Omental fat pad (tissue), 4 donors: ENCODE measurements around the gene DSCAM. TPM values are rescaled to one million over a fixed set of nuclear protein-coding genes. Genes with fewer than 3 reads are reported as not detected.

Experiments
- ATAC-seq: fragments of 150-250 bp; one replicate; pipeline ENCODE4 v1.9.1; 2016; ENCODE audit warnings: mild to moderate bottlenecking, moderate library complexity; ENCODE audit not compliant: low FRiP score
- DNase-seq: peaks from one replicate; pipeline ENCODE4 v3.0.0-alpha.2; 2019; ENCODE audit warnings: low spot score
- CTCF ChIP-seq, 3 donors: fragments of 450-650 bp; IDR thresholded peaks; one replicate each; pipeline ENCODE4 v1.5.1; 2016 to 2017; ENCODE audit warnings: antibody characterized with exemption in 3 of 3, mild to moderate bottlenecking in 3 of 3, moderate library complexity in 2 of 3
- total RNA-seq, 4 donors: library from RNA; depleted of rRNA; stranded (reverse); fragments of >200 nt; gene quantifications; one replicate each; pipeline ENCODE4 v1.1.0, GENCODE V29; 2016

DSCAM gene
- total RNA-seq, 4 donors from 2014 or later, result 0.16 TPM; not detected in 3

GRCh38 chr21:40490408-40490807 lies 356.6 kb downstream of the DSCAM start:
- no peak for ATAC-seq
- TF ChIP-seq CTCF (IDR thresholded peaks at IDR 0.05), result no peak
- no peak for DNase-seq

DNA sequence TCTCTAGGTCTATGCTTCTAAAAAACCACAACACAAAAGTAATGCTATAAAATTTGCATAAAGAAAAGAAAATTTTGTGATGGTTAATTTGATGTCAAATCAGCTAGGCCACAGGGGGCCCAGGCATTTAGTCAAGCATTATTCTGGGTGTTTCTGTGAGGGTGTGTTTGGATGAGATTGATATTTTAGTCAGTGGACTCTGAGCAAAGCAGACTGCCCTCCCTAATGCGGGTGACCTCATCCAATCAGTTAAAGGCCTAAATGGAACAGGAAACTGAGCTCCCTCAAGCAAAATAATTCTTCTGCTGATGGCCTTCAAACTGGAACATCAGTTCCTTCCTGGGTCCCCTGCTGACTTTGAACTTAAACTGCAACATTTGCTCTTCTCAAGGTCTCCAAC lies 358.0 kb downstream of the DSCAM start:
- DNase-seq (no peak), ATAC-seq (no peak)
- TF ChIP-seq CTCF (IDR thresholded peaks at IDR 0.05), result no peak

- TF ChIP-seq CTCF (IDR thresholded peaks at IDR 0.05), result no peak
- DNase-seq, result no peak
- no peak for ATAC-seq
Measured at GRCh38 chr21:40481764-40482163, 365.2 kb downstream of the DSCAM start.

GRCh38 chr21:40474513-40474912 lies 372.4 kb downstream of the DSCAM start:
- no peak for DNase-seq
- ATAC-seq, result no peak
- no peak for TF ChIP-seq CTCF (IDR thresholded peaks at IDR 0.05)

- ATAC-seq (no peak), DNase-seq (no peak)
- no peak for TF ChIP-seq CTCF (IDR thresholded peaks at IDR 0.05)
Measured at GRCh38 chr21:40472013-40472412, 374.9 kb downstream of the DSCAM start.

DNA sequence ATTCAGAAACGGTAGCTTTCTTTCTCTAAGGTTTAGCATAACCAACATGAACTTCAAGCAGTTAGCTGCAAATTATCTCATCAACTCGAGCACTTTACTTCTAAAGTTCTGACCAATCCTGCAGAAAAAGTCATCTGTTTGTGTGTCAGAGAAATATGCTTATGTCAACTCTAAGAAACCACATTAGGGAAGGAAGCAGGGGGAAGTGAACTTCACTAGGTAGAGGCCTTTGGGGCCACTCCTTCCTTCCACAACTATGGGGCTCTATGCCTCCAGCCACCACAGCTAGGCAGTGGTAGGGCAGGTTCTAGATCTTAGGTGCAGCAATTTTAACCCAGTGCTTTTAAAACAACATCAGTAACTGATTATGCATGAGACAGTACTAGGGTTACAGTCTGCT lies 375.9 kb downstream of the DSCAM start:
- ATAC-seq, result no peak
- no peak for TF ChIP-seq CTCF (IDR thresholded peaks at IDR 0.05)

GRCh38 chr21:40466893-40467483 lies 380.0 kb downstream of the DSCAM start:
- TF ChIP-seq CTCF (IDR thresholded peaks at IDR 0.05), result no peak
- no peak for DNase-seq
- ATAC-seq, result no peak

More for the DNA sequence above, 375.9 kb downstream of the DSCAM start:
- DNase-seq, result no peak
